H1 (cell line): ENCODE data around the gene TECTB.

ENCODE experiments used
- BACH1 ChIP-seq: IDR thresholded peaks from 2 replicates; pipeline ENCODE4 v1.6.1; 2012; ENCODE audit warnings: low read length, improper control_type of control experiment
- MAFK ChIP-seq: IDR thresholded peaks from 2 replicates; pipeline ENCODE4 v1.6.1; 2012; ENCODE audit warnings: low read depth, mild to moderate bottlenecking, improper control_type of control experiment, low read length
- POLR2A ChIP-seq, 2 experiments: IDR thresholded peaks; 1 replicate in 1 of 2; 2 replicates in 1 of 2; pipeline ENCODE4 v1.6.1; 2011; ENCODE audit warnings: low read depth in 2 of 2, low read length in 2 of 2, mild to moderate bottlenecking in 2 of 2; ENCODE audit errors: control extremely low read depth in 1 of 2
- POLR2AphosphoS5 ChIP-seq: IDR thresholded peaks from 2 replicates; pipeline ENCODE4 v1.6.1; 2011; ENCODE audit warnings: low read depth, low read length
- SP4 ChIP-seq: IDR thresholded peaks from 2 replicates; pipeline ENCODE4 v1.6.1; 2012; ENCODE audit warnings: low read length, inconsistent platforms
- SUZ12 ChIP-seq: fragments of 200-600 bp; sonication (generic); IDR thresholded peaks from 2 replicates; pipeline ENCODE4 v1.6.1; 2012; ENCODE audit warnings: mild to moderate bottlenecking, inconsistent platforms, low read length, moderate library complexity, mixed read lengths
- TF ChIP-seq, protein P1 (sequence below), 3 experiments: IDR thresholded peaks; 1 replicate in 2 of 3; 2 replicates in 1 of 3; pipeline versions ENCODE4 v1.5.1 to v1.6.1; 2011; ENCODE audit warnings: low read length in 3 of 3, mild to moderate bottlenecking in 3 of 3, inconsistent platforms in 2 of 3, low read depth in 1 of 3, moderate library complexity in 1 of 3; ENCODE audit not compliant: insufficient read depth in 1 of 3; ENCODE audit errors: control extremely low read depth in 1 of 3
- TF ChIP-seq, protein P2 (sequence below): IDR thresholded peaks from 2 replicates; pipeline ENCODE4 v1.6.1; 2012; ENCODE audit warnings: low read length, inconsistent platforms

DNA sequence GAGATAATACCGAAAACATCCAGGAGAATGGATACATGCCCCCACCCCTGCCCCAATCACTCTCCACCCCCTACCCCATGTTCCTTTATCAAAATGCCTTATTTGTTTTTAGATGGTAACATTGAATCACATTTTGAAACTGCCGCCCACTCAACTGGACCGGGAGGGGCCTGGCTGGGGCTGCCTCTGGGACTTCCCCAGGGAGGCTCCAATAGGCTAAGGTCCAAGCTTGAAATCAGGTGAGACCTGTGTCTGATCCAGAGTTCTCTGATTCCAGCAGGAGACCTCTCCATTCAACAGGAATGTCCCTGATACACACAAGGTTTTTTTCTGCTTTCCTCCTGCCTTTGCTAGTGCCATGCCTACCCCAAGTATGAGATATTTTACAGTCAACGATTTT lies 47.0 kb downstream of the TECTB start:
- TF ChIP-seq, protein P1, sequence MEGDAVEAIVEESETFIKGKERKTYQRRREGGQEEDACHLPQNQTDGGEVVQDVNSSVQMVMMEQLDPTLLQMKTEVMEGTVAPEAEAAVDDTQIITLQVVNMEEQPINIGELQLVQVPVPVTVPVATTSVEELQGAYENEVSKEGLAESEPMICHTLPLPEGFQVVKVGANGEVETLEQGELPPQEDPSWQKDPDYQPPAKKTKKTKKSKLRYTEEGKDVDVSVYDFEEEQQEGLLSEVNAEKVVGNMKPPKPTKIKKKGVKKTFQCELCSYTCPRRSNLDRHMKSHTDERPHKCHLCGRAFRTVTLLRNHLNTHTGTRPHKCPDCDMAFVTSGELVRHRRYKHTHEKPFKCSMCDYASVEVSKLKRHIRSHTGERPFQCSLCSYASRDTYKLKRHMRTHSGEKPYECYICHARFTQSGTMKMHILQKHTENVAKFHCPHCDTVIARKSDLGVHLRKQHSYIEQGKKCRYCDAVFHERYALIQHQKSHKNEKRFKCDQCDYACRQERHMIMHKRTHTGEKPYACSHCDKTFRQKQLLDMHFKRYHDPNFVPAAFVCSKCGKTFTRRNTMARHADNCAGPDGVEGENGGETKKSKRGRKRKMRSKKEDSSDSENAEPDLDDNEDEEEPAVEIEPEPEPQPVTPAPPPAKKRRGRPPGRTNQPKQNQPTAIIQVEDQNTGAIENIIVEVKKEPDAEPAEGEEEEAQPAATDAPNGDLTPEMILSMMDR (IDR thresholded peaks at IDR 0.05; ENCODE audit: control extremely low read depth in 1 of 3, insufficient read depth in 1 of 3, low read depth in 1 of 3, low read length in 3 of 3): no peak
- TF ChIP-seq BACH1: no peak
- TF ChIP-seq, protein P2, sequence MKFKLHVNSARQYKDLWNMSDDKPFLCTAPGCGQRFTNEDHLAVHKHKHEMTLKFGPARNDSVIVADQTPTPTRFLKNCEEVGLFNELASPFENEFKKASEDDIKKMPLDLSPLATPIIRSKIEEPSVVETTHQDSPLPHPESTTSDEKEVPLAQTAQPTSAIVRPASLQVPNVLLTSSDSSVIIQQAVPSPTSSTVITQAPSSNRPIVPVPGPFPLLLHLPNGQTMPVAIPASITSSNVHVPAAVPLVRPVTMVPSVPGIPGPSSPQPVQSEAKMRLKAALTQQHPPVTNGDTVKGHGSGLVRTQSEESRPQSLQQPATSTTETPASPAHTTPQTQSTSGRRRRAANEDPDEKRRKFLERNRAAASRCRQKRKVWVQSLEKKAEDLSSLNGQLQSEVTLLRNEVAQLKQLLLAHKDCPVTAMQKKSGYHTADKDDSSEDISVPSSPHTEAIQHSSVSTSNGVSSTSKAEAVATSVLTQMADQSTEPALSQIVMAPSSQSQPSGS: no peak
- TF ChIP-seq POLR2A (IDR thresholded peaks at IDR 0.05; ENCODE audit: control extremely low read depth in 1 of 2, low read depth in 2 of 2, low read length in 2 of 2): no peak
- no peak for TF ChIP-seq MAFK
- TF ChIP-seq SP4: no peak
- no peak for TF ChIP-seq POLR2AphosphoS5
- TF ChIP-seq SUZ12: no peak
